Glutamatergic neuron (in vitro differentiated cells): Measurements from ENCODE around the gene TTLL10. TPM values are rescaled to one million over a fixed set of nuclear protein-coding genes. Genes with fewer than 3 reads are reported as not detected.

Source experiments
- DNase-seq: peaks from one replicate; pipeline ENCODE4 v3.0.0; 2022
- H3K27ac Mint-ChIP-seq: one replicate; pipeline ENCODE4 v1.8.0; 2020; ENCODE audit warnings: mild to moderate bottlenecking, mixed read lengths, inconsistent platforms; ENCODE audit not compliant: unreplicated experiment
- H3K27me3 Mint-ChIP-seq: one replicate; pipeline ENCODE4 v1.8.0; 2020; ENCODE audit warnings: mild to moderate bottlenecking, moderate library complexity, mixed read lengths, inconsistent platforms; ENCODE audit not compliant: unreplicated experiment
- H3K36me3 Mint-ChIP-seq: one replicate; pipeline ENCODE4 v1.8.0; 2020; ENCODE audit warnings: mild to moderate bottlenecking, mixed read lengths, inconsistent platforms; ENCODE audit not compliant: unreplicated experiment
- H3K4me1 Mint-ChIP-seq: one replicate; pipeline ENCODE4 v1.8.0; 2020; ENCODE audit warnings: mild to moderate bottlenecking, low read depth, mixed read lengths, inconsistent platforms; ENCODE audit not compliant: unreplicated experiment
- H3K4me3 Mint-ChIP-seq: one replicate; pipeline ENCODE4 v1.8.0; 2020; ENCODE audit warnings: mild to moderate bottlenecking, mixed read lengths, inconsistent platforms; ENCODE audit not compliant: unreplicated experiment
- H3K9me3 Mint-ChIP-seq: one replicate; pipeline ENCODE4 v1.8.0; 2020; ENCODE audit warnings: mild to moderate bottlenecking, moderate library complexity, mixed read lengths, inconsistent platforms; ENCODE audit not compliant: unreplicated experiment
- total RNA-seq: library from RNA; stranded (reverse); fragmentation: NEBNext Ultra II Directional; extraction: Animal tissue kit (Norgen Biotek cat#: 25700); gene quantifications from one replicate; pipeline ENCODE4 v1.2.1, GENCODE V29; 2021; ENCODE audit not compliant: unreplicated experiment
- TF ChIP-seq, protein P1 (sequence below): fragments of 200-600 bp; sonication (generic); IDR thresholded peaks from one replicate; pipeline ENCODE4 v1.5.0; 2021; ENCODE audit not compliant: partially characterized antibody, unreplicated experiment

The TTLL10 gene
- total RNA-seq, 1 donor from 2014 or later, result not detected

GRCh38 chr1:1241588-1242219, 68.0 kb downstream of the TTLL10 start:
- no peaks in the 10 kb centered on the region for H3K36me3 Mint-ChIP-seq
- no peak overlapping the region for H3K27ac Mint-ChIP-seq
- H3K4me3 Mint-ChIP-seq, result no peak overlapping the region
- DNase-seq, result no peak
- H3K4me1 Mint-ChIP-seq, result peaks cover 2% of the 10 kb centered on the region
- TF ChIP-seq, protein P1, sequence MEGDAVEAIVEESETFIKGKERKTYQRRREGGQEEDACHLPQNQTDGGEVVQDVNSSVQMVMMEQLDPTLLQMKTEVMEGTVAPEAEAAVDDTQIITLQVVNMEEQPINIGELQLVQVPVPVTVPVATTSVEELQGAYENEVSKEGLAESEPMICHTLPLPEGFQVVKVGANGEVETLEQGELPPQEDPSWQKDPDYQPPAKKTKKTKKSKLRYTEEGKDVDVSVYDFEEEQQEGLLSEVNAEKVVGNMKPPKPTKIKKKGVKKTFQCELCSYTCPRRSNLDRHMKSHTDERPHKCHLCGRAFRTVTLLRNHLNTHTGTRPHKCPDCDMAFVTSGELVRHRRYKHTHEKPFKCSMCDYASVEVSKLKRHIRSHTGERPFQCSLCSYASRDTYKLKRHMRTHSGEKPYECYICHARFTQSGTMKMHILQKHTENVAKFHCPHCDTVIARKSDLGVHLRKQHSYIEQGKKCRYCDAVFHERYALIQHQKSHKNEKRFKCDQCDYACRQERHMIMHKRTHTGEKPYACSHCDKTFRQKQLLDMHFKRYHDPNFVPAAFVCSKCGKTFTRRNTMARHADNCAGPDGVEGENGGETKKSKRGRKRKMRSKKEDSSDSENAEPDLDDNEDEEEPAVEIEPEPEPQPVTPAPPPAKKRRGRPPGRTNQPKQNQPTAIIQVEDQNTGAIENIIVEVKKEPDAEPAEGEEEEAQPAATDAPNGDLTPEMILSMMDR, result no peak
- no peaks in the 10 kb centered on the region for H3K9me3 Mint-ChIP-seq
- H3K27me3 Mint-ChIP-seq, result peaks cover 2% of the 10 kb centered on the region

- no peaks in the 10 kb centered on the region for H3K27me3 Mint-ChIP-seq
- H3K27ac Mint-ChIP-seq, result no peak overlapping the region
- H3K4me1 Mint-ChIP-seq, result no peaks in the 10 kb centered on the region
- no peaks in the 10 kb centered on the region for H3K9me3 Mint-ChIP-seq
- TF ChIP-seq, protein P1, result no peak
- no peak overlapping the region for H3K4me3 Mint-ChIP-seq
- no peaks in the 10 kb centered on the region for H3K36me3 Mint-ChIP-seq
- DNase-seq, result no peak
Observed at GRCh38 chr1:1242461-1243265, 69.0 kb downstream of the TTLL10 start.

DNA sequence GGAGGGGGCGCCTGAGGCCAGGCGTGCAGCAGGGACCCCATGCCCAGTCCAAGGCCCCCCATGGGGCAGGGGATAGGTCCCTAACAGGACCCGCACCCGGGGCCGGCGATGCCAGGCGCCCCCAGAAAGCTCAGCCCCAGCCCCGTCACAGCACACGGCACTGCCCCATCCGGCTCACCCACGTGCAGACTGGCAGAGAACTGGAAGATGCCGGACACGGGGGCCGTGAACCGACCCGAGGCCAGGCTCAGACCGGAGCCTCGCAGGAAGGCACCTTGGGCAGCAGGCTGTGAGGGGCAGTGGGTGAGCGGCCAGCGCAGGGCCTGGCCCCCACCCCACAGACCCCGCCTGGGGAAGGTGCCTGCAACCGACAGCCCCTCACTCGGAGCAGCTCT, 69.6 kb downstream of the TTLL10 start:
- Mint-ChIP-seq H3K36me3 (no peaks in the 10 kb centered on the region), H3K27ac (no peak overlapping the region), H3K4me3 (no peak overlapping the region), H3K27me3 (no peaks in the 10 kb centered on the region), H3K9me3 (no peaks in the 10 kb centered on the region), H3K4me1 (no peaks in the 10 kb centered on the region)
- DNase-seq, result no peak
- TF ChIP-seq, protein P1, result no peak

GRCh38 chr1:1243807-1244191, 70.1 kb downstream of the TTLL10 start:
- no peaks in the 10 kb centered on the region for H3K9me3 Mint-ChIP-seq
- peak; percentile 56 for DNase-seq
- no peaks in the 10 kb centered on the region for H3K27me3 Mint-ChIP-seq
- H3K27ac Mint-ChIP-seq, result no peak overlapping the region
- H3K4me1 Mint-ChIP-seq, result no peaks in the 10 kb centered on the region
- no peaks in the 10 kb centered on the region for H3K36me3 Mint-ChIP-seq
- TF ChIP-seq, protein P1, result no peak
- no peak overlapping the region for H3K4me3 Mint-ChIP-seq
